Melanocyte of skin (primary cell): ENCODE measurements around the gene RAPGEF2. TPM values are rescaled to one million over a fixed set of nuclear protein-coding genes. Genes with fewer than 3 reads are reported as not detected.

ENCODE experiments used
- small RNA-seq, 2 donors: library from RNA; depleted of rRNA; stranded (forward); fragments of <200 nt; gene quantifications; one replicate each; pipeline ENCODE3, GENCODE V24; 2012
- total RNA-seq, 2 donors: library from RNA; depleted of rRNA; stranded (reverse); fragments of >200 nt; gene quantifications; 2 replicates each; pipeline ENCODE4 v1.2.3, GENCODE V29; 2012

The RAPGEF2 gene
- 10 to 100 TPM; 46.3 to 49.2 TPM for total RNA-seq

GRCh38 chr4:159102622-159103383 is at the start of gene RAPGEF2:
TSS of gene RAPGEF2 (plus strand) at chr4:159103079. CDS start at chr4:159104163, 1,084 bp downstream.

Small RNA genes within 50 kb of the gene (small RNA-seq; reads per million reads assigned to genes)
- gene AC074344.1 = 0 reads per million in 2 donors
- gene MIR3688-1 = 0 reads per million in 2 donors
- 0 reads per million in 2 donors for gene RF00019
